Activated T-helper 1 cell treated with anti-CD3 and anti-CD28 coated beads, Interleukin-12 subunit alpha, Interleukin-12 subunit beta, Interleukin-2, Interleukin-4 antibody, amounts not matched to agents 30 ng/mL and 10 ng/mL and 1 ng/mL, durations not matched to agents 14 hours and 24 hours and 36 hours (primary cell): ENCODE data around the gene RASL11A. TPM values are rescaled to one million over a fixed set of nuclear protein-coding genes. Genes with fewer than 3 reads are reported as not detected.
"Not testable (repeated sequence)": the region's sequence is repeated elsewhere in the genome, so short reads cannot be mapped to it uniquely, and the experiment has no call there.

Source experiments
- DNase-seq: peaks from one replicate; pipeline ENCODE4 v3.0.0; 2021; ENCODE audit warnings: low spot score
- H3K27ac Mint-ChIP-seq: one replicate; pipeline ENCODE4 v1.8.0; 2021; ENCODE audit warnings: mild to moderate bottlenecking, mixed read lengths
- H3K27me3 Mint-ChIP-seq: one replicate; pipeline ENCODE4 v1.8.0; 2022; ENCODE audit warnings: mild to moderate bottlenecking, moderate library complexity, mixed read lengths; ENCODE audit not compliant: insufficient read depth
- H3K36me3 Mint-ChIP-seq: one replicate; pipeline ENCODE4 v1.8.0; 2021; ENCODE audit warnings: low read depth, mixed read lengths
- H3K4me1 Mint-ChIP-seq: one replicate; pipeline ENCODE4 v1.8.0; 2021; ENCODE audit warnings: low read depth, mixed read lengths
- H3K4me3 Mint-ChIP-seq: one replicate; pipeline ENCODE4 v1.8.0; 2021; ENCODE audit warnings: mild to moderate bottlenecking, moderate library complexity, mixed read lengths
- H3K9me3 Mint-ChIP-seq: one replicate; pipeline ENCODE4 v1.8.0; 2021; ENCODE audit warnings: mixed read lengths
- intact Hi-C: fragments of 100-400 bp; cut with micrococcal nuclease; formaldehyde crosslinking; loops from one replicate; pipeline ENCODE4 v1.15.1; 2024
- total RNA-seq: library from RNA; stranded (reverse); gene quantifications from 2 replicates; pipeline ENCODE4 v1.2.3, GENCODE V29; 2022

RASL11A gene
- total RNA-seq, 1 donor from 2014 or later = 1.9 TPM

DNA sequence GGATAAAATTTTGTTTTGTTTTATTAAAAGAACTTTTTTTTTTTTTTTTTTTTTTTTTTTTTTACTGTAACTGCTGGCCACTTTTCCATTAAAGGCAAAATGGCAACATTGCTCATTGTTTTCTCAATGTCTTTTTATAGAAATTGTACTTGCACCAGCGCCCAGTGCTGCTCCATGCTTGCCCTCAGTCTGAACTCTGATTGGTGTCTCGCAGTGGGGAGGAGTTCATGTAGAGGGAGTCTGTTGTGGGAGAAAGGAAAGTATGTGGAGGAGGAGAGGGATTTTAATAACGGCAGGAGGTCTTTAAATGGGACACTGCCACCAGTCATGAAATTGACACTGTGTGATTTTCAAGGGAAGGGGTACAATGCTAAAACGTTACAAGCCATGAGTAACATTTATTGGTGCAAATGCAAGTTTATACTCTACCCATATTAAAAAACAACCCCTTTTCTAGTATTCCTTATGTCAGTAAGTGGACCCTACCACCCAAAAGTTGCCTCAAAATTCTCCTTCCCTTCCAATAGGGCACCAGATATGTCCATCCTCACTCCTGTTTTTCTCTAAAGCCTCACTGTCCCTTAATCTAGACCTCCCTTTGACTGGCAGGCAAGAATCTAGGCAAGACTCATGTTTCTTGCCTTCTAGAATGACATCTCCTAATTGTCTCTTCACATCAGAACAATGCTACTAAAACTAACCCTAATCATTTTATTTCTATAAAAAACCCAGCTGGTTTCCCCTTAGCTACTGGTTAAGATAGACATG, 3.2 kb downstream of the RASL11A start:
- H3K9me3 Mint-ChIP-seq = no peaks in the 10 kb centered on the region
- H3K4me3 Mint-ChIP-seq = no peak overlapping the region
- intact Hi-C loops = loop anchor here (5.0 kb wide), 3 partner anchors 102 to 348 kb away; partner anchors contain the start of genes LNX2, POLR1D and USP12
- DNase-seq = no peak
- no peaks in the 10 kb centered on the region for H3K36me3 Mint-ChIP-seq
- H3K27me3 Mint-ChIP-seq = peaks cover 50% of the 10 kb centered on the region
- H3K4me1 Mint-ChIP-seq = peaks cover 11% of the 10 kb centered on the region
- no peak overlapping the region for H3K27ac Mint-ChIP-seq

DNA sequence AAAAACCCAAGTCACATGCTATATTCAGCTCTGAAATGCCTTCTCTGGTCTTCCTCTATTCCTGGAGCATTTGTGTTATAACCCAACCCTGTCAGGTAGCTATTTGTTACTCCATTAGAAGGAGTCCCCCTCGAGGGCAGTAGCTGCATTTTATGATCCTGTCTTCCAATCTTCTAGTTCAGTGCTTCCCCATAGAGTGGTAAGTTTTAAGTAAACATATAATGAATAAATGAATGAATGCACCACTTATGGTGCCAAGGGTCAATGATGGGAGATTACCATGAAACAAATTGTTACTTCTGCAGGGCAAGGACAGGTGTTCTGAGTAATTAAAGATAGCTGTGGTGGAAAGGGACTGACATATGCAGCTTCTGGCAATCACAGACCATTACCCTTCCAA, 4.0 kb downstream of the RASL11A start:
- Mint-ChIP-seq H3K27ac (no peak overlapping the region), H3K4me1 (peaks cover 11% of the 10 kb centered on the region), H3K9me3 (no peaks in the 10 kb centered on the region), H3K27me3 (peaks cover 50% of the 10 kb centered on the region), H3K36me3 (no peaks in the 10 kb centered on the region), H3K4me3 (no peak overlapping the region)
- intact Hi-C loops = loop anchor here (5.0 kb wide), 3 partner anchors 102 to 348 kb away; partner anchors contain the start of genes LNX2, POLR1D and USP12
- DNase-seq = no peak

DNA sequence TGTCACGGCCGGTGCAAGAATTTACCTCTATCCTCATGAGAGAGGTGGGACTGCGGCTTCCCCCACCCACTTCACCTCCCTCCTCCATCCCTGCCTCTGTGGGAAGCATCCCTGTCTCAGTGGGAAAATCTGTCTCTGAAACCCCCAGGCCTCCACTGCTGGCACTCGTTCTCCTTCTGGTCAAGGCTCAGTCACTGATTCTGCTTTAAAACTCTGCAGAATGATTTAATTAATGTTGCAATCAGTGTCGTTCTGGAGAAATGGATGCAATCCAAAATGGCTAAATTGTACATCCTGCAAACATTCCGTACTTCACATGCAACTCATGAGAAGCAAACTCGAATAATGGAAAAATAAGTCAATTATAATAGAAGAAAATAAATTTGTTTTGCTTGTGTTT, 5.6 kb downstream of the RASL11A start:
- intact Hi-C loops = no loop called here
- no peak for DNase-seq
- no peak overlapping the region for H3K27ac Mint-ChIP-seq
- peaks cover 50% of the 10 kb centered on the region for H3K27me3 Mint-ChIP-seq
- no peaks in the 10 kb centered on the region for H3K36me3 Mint-ChIP-seq
- no peak overlapping the region for H3K4me3 Mint-ChIP-seq
- H3K9me3 Mint-ChIP-seq = no peaks in the 10 kb centered on the region
- H3K4me1 Mint-ChIP-seq = peaks cover 4% of the 10 kb centered on the region

DNA sequence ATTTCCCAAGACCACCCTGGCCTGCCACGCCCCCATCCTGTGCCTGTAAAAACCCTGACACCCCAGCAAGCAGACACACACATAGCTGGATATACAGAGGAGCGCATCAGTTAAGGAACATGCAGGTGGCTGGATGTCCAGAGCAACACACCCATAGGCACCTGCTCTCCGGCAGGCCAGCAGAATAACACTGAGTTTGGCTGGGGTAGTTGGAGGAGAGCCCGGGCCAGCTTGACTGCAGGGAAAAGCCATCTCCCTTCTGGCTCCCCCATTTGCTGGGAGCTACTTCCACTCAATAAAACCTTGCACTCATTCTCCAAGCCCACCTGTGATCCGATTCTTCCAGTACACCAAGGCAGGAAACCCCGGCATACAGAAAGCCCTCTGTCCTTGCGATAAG, 8.9 kb downstream of the RASL11A start:
- Mint-ChIP-seq H3K27me3 (peaks cover 29% of the 10 kb centered on the region), H3K27ac (no peak overlapping the region), H3K4me1 (no peaks in the 10 kb centered on the region), H3K4me3 (no peak overlapping the region), H3K9me3 (no peaks in the 10 kb centered on the region), H3K36me3 (no peaks in the 10 kb centered on the region)
- intact Hi-C loops = no loop called here
- no peak for DNase-seq

DNA sequence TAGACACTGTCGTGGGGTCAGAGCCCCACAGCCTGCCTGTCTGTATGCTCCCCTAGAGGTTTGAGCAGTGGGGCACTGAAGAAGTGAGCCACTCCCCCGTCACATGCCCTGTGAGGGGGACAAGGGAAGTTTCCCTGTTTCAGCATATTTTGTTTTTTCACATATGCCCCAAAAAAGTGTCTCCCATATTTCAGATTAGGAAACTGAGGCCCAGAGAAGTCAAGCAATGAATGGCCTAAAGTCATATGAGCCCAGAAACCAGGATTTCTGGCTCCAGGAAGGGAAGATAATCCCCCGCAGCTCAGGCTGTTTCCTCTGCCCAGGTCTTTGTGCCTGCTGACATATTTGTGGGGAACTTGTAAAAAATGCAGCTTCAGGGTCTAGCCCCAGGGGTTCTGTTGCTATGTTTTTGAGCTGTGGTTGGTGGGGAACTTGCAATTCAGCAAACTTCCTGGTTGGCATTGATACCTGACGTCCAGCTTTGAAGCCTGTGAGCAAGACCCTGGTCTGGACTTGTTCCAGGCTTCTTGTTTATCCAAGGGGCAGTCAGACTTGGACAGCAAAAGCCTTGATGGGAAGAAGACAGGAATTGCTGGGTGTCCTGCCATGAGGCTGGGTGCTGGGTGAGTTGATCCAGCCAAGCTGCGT, 9.5 kb downstream of the RASL11A start:
- H3K27ac Mint-ChIP-seq = no peak overlapping the region
- no peak overlapping the region for H3K4me3 Mint-ChIP-seq
- H3K27me3 Mint-ChIP-seq = peaks cover 24% of the 10 kb centered on the region
- no peaks in the 10 kb centered on the region for H3K9me3 Mint-ChIP-seq
- H3K36me3 Mint-ChIP-seq = no peaks in the 10 kb centered on the region
- intact Hi-C loops = no loop called here
- no peak for DNase-seq
- no peaks in the 10 kb centered on the region for H3K4me1 Mint-ChIP-seq

DNA sequence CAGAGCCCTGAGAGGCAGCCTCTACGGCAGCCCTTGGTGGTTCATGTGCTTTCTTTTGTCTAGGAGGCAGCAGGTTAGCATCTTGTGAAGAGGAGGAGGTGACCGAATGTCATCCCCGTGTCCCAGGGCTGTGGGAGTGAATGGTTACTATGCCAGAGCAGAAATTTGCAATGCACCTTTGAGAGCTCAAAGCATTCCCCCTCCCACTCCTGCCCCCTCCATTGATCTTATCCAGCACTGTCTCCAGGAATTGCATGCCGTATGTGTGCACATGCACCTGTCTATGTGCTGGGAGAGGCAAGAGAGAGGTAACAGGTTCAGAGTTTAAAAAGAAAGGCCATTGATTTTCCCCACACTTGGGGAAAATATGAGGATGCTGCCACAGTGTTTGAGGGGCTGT, 10.2 kb downstream of the RASL11A start:
- no peaks in the 10 kb centered on the region for H3K4me1 Mint-ChIP-seq
- no peak overlapping the region for H3K27ac Mint-ChIP-seq
- H3K9me3 Mint-ChIP-seq = no peaks in the 10 kb centered on the region
- intact Hi-C loops = no loop called here
- no peak overlapping the region for H3K4me3 Mint-ChIP-seq
- DNase-seq = no peak
- no peaks in the 10 kb centered on the region for H3K36me3 Mint-ChIP-seq
- H3K27me3 Mint-ChIP-seq = peaks cover 17% of the 10 kb centered on the region

DNA sequence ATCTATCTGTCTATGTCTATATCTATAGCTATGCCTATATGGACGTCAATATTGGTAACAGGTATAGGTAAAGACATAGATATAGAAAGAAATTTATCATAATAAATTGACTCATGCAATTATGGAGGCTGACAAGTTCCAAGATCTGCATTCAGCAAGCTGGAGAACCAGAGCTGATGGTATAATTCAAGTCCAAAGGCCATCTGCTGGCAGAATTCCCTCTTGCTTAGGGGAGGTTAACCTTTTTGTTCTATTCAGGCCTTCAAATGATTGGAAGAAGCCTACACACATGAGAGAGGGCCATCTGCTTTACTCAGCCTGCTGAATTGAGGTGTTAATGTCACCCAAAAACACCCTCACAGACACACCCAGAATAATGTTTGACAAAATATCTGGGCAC, 10.8 kb downstream of the RASL11A start:
- no peaks in the 10 kb centered on the region for H3K36me3 Mint-ChIP-seq

DNA sequence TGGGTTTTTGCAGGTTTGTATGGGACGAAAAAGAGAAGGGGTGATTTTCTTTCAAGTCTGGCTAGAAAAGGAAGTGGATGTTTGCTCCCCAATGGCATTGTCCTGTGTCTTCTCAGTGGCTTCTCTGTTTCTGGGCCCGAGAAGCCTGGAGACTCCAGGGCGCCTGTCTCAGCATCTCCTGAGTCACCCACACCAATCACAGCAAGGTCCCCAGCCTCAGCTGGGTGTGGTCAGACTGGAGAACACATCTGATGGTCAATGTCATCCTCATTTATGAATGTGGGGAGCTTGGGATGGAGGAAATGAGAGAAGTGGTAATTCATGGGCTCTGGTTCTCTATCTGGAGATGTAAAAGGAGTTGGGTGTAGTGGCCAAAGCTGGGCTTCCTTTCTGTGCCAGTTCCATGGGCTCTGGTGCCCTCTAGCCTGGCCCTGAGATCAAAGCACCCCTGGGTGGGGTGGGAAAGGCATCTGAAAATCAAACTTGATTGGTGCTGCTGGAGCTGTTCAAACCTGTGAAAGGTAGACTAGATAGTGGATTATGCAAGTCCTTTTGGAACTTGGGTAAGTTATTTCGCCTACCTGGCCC, 13.4 kb downstream of the RASL11A start:
- no peaks in the 10 kb centered on the region for H3K27me3 Mint-ChIP-seq
- no peak overlapping the region for H3K4me3 Mint-ChIP-seq
- H3K4me1 Mint-ChIP-seq = no peaks in the 10 kb centered on the region
- intact Hi-C loops = no loop called here
- H3K36me3 Mint-ChIP-seq = no peaks in the 10 kb centered on the region
- H3K9me3 Mint-ChIP-seq = no peaks in the 10 kb centered on the region
- no peak for DNase-seq
- no peak overlapping the region for H3K27ac Mint-ChIP-seq

More for the DNA sequence above, 10.8 kb downstream of the RASL11A start:
- DNase-seq = no peak
- Mint-ChIP-seq H3K27me3 (peaks cover 12% of the 10 kb centered on the region), H3K4me3 (no peak overlapping the region), H3K4me1 (no peaks in the 10 kb centered on the region), H3K9me3 (no peaks in the 10 kb centered on the region), H3K27ac (no peak overlapping the region)
- intact Hi-C loops = no loop called here

DNA sequence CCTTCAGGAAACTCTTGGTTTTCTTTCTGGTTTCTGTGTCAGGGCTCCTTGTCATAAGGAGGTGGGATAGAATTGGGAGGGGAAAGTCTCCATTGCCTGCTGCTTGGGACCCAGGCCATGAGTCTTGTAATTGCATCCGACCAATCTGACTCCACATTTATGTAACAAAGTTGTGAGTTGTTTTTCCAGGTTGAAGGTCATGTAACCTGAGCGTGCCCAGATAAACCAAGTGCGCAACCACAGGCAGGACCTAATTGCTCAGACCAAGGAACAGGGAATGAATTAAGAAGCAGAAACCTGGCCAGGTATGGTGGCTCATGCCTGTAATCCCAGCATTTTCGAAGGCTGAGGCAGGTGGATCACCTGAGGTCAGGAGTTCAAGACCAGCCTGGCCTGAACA, 17.8 kb downstream of the RASL11A start:
- peaks cover 6% of the 10 kb centered on the region for H3K4me1 Mint-ChIP-seq
- intact Hi-C loops = no loop called here
- no peak overlapping the region for H3K4me3 Mint-ChIP-seq
- no peaks in the 10 kb centered on the region for H3K9me3 Mint-ChIP-seq
- no peaks in the 10 kb centered on the region for H3K27me3 Mint-ChIP-seq
- no peak for DNase-seq
- no peak overlapping the region for H3K27ac Mint-ChIP-seq
- no peaks in the 10 kb centered on the region for H3K36me3 Mint-ChIP-seq

DNA sequence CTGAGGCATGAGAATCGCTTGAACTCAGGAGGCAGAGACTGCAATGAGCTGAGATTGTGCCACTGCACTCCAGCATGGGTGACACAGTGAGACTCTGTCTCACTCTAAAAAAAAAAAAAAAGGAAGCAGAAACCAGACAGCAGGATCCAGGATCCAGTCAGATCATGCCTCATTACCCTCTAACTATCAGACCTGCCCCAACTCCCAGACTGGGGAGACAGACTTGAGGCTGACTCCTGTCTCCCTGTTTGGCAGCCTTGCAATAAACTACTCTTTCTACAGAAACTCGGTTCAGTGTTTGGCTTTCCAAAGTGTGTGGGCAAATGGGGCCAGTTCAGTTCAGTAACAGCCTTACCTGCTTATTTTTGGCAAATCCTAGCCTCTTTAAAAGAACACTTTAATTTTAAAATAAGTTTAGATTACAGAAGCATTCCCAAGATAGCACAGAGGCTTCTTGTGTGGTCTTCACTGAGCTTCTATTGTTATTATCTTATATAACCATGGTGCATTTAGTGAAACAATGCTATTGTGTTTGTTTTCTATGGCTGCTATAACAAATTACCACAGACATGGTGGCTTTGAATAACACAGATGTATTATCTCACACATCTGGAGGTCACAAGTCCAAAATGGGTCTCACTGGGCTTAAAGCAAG, 18.5 kb downstream of the RASL11A start:
- Mint-ChIP-seq H3K27ac (no peak overlapping the region), H3K36me3 (no peaks in the 10 kb centered on the region), H3K4me3 (no peak overlapping the region), H3K4me1 (peaks cover 13% of the 10 kb centered on the region), H3K27me3 (no peaks in the 10 kb centered on the region), H3K9me3 (no peaks in the 10 kb centered on the region)
- no peak for DNase-seq
- intact Hi-C loops = no loop called here

DNA sequence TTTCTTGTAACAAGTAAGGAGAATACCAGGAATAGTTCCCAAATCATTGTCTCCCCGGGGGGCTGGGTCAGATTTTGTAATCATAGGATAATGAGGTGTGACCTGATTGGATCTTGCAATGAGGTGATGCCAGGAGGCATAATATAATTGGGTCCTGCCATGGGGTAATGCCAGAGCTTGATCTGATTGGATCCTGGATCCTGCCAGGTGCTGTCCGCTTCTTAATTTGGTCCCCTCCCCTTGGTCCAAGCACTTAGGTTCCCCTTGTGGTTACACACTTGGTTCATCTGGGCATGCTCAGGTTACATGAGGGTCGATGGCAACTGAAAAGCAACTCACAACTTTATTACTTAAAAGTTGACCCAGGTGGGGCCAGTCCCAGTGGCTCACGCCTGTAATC, 20.1 kb downstream of the RASL11A start:
- intact Hi-C loops = loop anchor here (5.0 kb wide), 1 partner anchor 62 kb away; no protein-coding TSS in a partner anchor
- Mint-ChIP-seq H3K27me3 (no peaks in the 10 kb centered on the region), H3K4me3 (no peak overlapping the region)

DNA sequence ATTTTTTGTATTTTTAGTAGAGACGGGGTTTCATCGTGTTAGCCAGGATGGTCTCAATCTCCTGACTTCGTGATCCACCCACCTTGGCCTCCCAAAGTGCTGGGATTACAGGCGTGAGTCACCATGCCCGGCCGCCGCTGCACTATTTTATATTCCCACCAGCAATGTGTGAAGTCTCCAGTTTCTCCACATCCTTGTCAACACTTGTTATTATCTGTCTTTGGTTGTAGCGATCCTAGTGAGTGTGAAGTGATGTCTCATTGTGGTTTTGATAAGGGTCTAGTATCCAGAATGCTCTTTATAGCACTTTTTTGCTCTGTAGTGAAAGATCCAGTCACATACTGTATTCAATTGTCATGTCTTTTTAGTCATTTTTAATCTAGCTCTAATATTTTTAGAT, 21.3 kb downstream of the RASL11A start:
- peaks cover 17% of the 10 kb centered on the region for H3K4me1 Mint-ChIP-seq
- H3K9me3 Mint-ChIP-seq = not testable (repeated sequence)

More for the DNA sequence above, 20.1 kb downstream of the RASL11A start:
- H3K27ac Mint-ChIP-seq = no peak overlapping the region
- H3K36me3 Mint-ChIP-seq = no peaks in the 10 kb centered on the region
- peaks cover 17% of the 10 kb centered on the region for H3K4me1 Mint-ChIP-seq
- no peak for DNase-seq
- no peaks in the 10 kb centered on the region for H3K9me3 Mint-ChIP-seq

More for the DNA sequence above, 21.3 kb downstream of the RASL11A start:
- H3K27me3 Mint-ChIP-seq, H3K4me3 Mint-ChIP-seq, H3K36me3 Mint-ChIP-seq, DNase-seq, H3K27ac Mint-ChIP-seq: not testable (repeated sequence)
- intact Hi-C loops = loop anchor here (5.0 kb wide), 1 partner anchor 60 kb away; no protein-coding TSS in a partner anchor
